OCI-LY3 (cell line): ENCODE data around the gene RNF181.

Experiments
- EZH2phosphoT487 ChIP-seq: fragments of 200-600 bp; shearing (Covaris generic); IDR thresholded peaks from 2 replicates; pipeline ENCODE4 v1.6.1; 2018; ENCODE audit warnings: antibody characterized with exemption, mixed run types, low read depth
- TF ChIP-seq, protein P1 (sequence below): fragments of 200-600, 300-600 bp; sonication (generic); IDR thresholded peaks from 2 replicates; pipeline ENCODE4 v1.5.1; 2014; ENCODE audit warnings: antibody characterized with exemption, low read length, low read depth

DNA sequence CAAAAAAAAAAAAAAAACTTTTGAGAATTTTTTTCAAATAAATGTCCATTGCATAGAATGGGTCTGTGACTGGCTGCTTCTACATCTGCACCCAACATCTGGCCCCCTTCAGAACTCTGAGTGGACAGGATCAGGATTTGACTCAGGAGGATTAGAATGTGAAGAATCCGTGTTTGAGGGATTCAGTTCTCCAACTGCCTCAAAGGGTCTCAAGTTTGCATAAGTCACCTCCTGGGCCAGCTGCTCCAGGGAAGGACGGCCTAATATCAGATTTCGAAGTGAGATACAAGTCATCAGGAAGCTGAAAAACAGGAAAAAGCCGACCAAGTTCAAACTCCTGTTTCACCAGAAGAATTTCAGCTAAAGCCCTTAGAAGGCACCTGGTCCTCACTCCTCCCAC is 45.7 kb upstream of the RNF181 start:
- TF ChIP-seq, protein P1, sequence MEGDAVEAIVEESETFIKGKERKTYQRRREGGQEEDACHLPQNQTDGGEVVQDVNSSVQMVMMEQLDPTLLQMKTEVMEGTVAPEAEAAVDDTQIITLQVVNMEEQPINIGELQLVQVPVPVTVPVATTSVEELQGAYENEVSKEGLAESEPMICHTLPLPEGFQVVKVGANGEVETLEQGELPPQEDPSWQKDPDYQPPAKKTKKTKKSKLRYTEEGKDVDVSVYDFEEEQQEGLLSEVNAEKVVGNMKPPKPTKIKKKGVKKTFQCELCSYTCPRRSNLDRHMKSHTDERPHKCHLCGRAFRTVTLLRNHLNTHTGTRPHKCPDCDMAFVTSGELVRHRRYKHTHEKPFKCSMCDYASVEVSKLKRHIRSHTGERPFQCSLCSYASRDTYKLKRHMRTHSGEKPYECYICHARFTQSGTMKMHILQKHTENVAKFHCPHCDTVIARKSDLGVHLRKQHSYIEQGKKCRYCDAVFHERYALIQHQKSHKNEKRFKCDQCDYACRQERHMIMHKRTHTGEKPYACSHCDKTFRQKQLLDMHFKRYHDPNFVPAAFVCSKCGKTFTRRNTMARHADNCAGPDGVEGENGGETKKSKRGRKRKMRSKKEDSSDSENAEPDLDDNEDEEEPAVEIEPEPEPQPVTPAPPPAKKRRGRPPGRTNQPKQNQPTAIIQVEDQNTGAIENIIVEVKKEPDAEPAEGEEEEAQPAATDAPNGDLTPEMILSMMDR: no peak
- TF ChIP-seq EZH2phosphoT487: no peak
